Right forelimb (tissue), 1 donor: ENCODE data around the gene SPCS2.

ENCODE experiments used
- DNase-seq: peaks from one replicate; pipeline ENCODE4 v3.0.0-alpha.2; 2018

Gene SPCS2

GRCh38 chr11:74948898-74949752 lies at the start of gene SPCS2, which contains the start of gene XRRA1:
Gene SPCS2 (plus strand): TSS chr11:74949266. CDS start chr11:74949286, 20 bp downstream.
Gene XRRA1 (minus strand): TSS chr11:74949091. CDS start chr11:74940878, 8,213 bp downstream.
- peak; percentile 99 for DNase-seq

GRCh38 chr11:74902342-74902741 lies 46.7 kb upstream of the SPCS2 start:
- no peak for DNase-seq

GRCh38 chr11:74905326-74905725 lies 43.7 kb upstream of the SPCS2 start:
- no peak for DNase-seq

- no peak for DNase-seq
Measured at GRCh38 chr11:74909385-74909784, 39.7 kb upstream of the SPCS2 start.

- DNase-seq, result no peak
Measured at GRCh38 chr11:74909812-74910211, 39.3 kb upstream of the SPCS2 start.

GRCh38 chr11:74923125-74923524 lies 25.9 kb upstream of the SPCS2 start:
- no peak for DNase-seq

- no peak for DNase-seq
Measured at GRCh38 chr11:74925281-74925680, 23.8 kb upstream of the SPCS2 start.

GRCh38 chr11:74926304-74927030 lies 22.6 kb upstream of the SPCS2 start:
- DNase-seq, result no peak

- DNase-seq, result no peak
Measured at GRCh38 chr11:74927496-74927895, 21.6 kb upstream of the SPCS2 start.

GRCh38 chr11:74929431-74930363 lies 19.4 kb upstream of the SPCS2 start:
- DNase-seq, result peak; percentile 62

GRCh38 chr11:74932169-74932568 lies 16.9 kb upstream of the SPCS2 start:
- DNase-seq, result no peak

GRCh38 chr11:74932797-74933196 lies 16.3 kb upstream of the SPCS2 start:
- no peak for DNase-seq

GRCh38 chr11:74933765-74934164 lies 15.3 kb upstream of the SPCS2 start:
- no peak for DNase-seq

GRCh38 chr11:74935285-74935684 lies 13.8 kb upstream of the SPCS2 start:
- DNase-seq, result no peak

GRCh38 chr11:74936087-74936486 lies 13.0 kb upstream of the SPCS2 start:
- DNase-seq, result no peak

GRCh38 chr11:74936976-74937375 lies 12.1 kb upstream of the SPCS2 start:
- no peak for DNase-seq

- no peak for DNase-seq
Measured at GRCh38 chr11:74937696-74938475, 11.2 kb upstream of the SPCS2 start.

- no peak for DNase-seq
Measured at GRCh38 chr11:74941492-74941891, 7.6 kb upstream of the SPCS2 start.

GRCh38 chr11:74942073-74942759 lies 6.8 kb upstream of the SPCS2 start:
- no peak for DNase-seq

- DNase-seq, result no peak
Measured at GRCh38 chr11:74948546-74948897, 544 bp upstream of the SPCS2 start.

GRCh38 chr11:74949753-74950137 lies 679 bp downstream of the SPCS2 start:
- no peak for DNase-seq
